ENCODE data around the gene UQCRC1.

GRCh38 chr3:48556796-48557626 is 52.4 kb downstream of the UQCRC1 start, which contains the start of gene PFKFB4:
- TF ChIP-seq CTCF (IDR thresholded peaks at IDR 0.05; ENCODE audit: insufficient read depth, low read depth, low read length): no peak
- TF ChIP-seq EZH2 (IDR thresholded peaks at IDR 0.05; ENCODE audit: insufficient read depth, low read length): no peak

All from astrocyte (in vitro differentiated cells and primary cell).